GM12873 (cell line): ENCODE measurements around the gene CALM1.

ENCODE experiments used
- CTCF ChIP-seq: IDR thresholded peaks from 2 replicates; pipeline ENCODE4 v1.5.1; 2012; ENCODE audit warnings: low read depth, mild to moderate bottlenecking, moderate library complexity, low read length, control low read depth; ENCODE audit not compliant: insufficient read depth; ENCODE audit errors: missing control alignments

Gene CALM1

GRCh38 chr14:90434370-90435020 is 37.7 kb downstream of the CALM1 start:
- TF ChIP-seq CTCF, result no peak

- no peak for TF ChIP-seq CTCF
Measured at GRCh38 chr14:90438841-90439240, 42.0 kb downstream of the CALM1 start.

- no peak for TF ChIP-seq CTCF
Measured at GRCh38 chr14:90440021-90440451, 43.2 kb downstream of the CALM1 start.

- TF ChIP-seq CTCF, result no peak
Measured at GRCh38 chr14:90440592-90440991, 43.8 kb downstream of the CALM1 start.

GRCh38 chr14:90442388-90442787 is 45.6 kb downstream of the CALM1 start:
- TF ChIP-seq CTCF, result no peak

- no peak for TF ChIP-seq CTCF
Measured at GRCh38 chr14:90443161-90444076, 46.6 kb downstream of the CALM1 start.

- TF ChIP-seq CTCF, result no peak
Measured at GRCh38 chr14:90444077-90444696, 47.4 kb downstream of the CALM1 start.
